HG02938 (cell line): ENCODE results near the gene CDH13.
A peak's percentile ranks its signal among the peaks of the same experiment; 100 is the strongest.

Experiments used
- ATAC-seq: cut with Tn5 transposase; IDR thresholded peaks from one replicate; pipeline ENCODE4 v1.9.1; 2021; ENCODE audit warnings: mild to moderate bottlenecking, moderate library complexity; ENCODE audit not compliant: unreplicated experiment

Gene CDH13

GRCh38 chr16:83312718-83313245 is 686.0 kb downstream of the CDH13 start:
- ATAC-seq = no peak

- ATAC-seq = no peak
Observed at GRCh38 chr16:83315271-83315670, 688.5 kb downstream of the CDH13 start.

GRCh38 chr16:83316458-83316857 is 689.7 kb downstream of the CDH13 start:
- ATAC-seq = no peak

DNA sequence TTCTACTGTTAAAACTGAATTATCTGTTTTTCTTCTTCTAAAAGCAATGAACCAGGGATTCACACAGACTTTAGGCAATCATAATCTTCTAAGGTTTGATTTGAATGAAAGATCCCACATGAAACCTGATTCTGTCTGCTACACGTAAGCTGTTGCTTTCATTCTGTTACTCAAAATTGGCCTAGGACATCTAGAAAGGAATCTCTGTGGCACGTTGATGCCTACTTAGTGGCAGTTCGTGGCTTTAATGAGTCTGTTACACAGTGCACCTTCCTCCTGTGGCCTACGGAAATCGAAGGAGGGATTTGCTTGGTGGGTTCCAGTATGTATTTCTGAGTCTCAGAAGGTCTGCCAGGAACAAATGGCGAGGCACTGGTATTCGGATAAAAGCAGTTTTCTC is 691.6 kb downstream of the CDH13 start:
- no peak for ATAC-seq

GRCh38 chr16:83328936-83329335 is 702.2 kb downstream of the CDH13 start:
- ATAC-seq = no peak

DNA sequence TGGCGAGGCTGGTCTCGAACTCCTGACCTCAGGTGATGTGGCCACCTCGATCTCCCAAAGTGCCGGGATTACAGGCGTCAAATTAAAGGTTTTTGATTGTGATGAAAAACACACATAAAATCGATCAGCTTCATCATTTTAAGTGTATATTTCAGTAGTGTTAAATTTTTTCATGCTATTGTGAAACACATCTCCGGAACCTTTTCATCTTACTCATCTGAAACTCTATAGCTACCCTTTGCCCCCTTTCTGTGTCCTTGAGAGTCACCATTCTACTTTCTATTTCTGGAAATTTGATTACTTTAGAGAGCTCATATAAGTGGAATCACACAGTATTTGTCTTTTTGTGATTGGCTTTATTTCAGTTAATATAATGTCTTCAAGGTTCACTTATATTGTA is 702.7 kb downstream of the CDH13 start:
- no peak for ATAC-seq

- ATAC-seq = no peak
Observed at GRCh38 chr16:83330251-83330650, 703.5 kb downstream of the CDH13 start.

- no peak for ATAC-seq
Observed at GRCh38 chr16:83335076-83335475, 708.3 kb downstream of the CDH13 start.

GRCh38 chr16:83336603-83337002 is 709.8 kb downstream of the CDH13 start:
- no peak for ATAC-seq

DNA sequence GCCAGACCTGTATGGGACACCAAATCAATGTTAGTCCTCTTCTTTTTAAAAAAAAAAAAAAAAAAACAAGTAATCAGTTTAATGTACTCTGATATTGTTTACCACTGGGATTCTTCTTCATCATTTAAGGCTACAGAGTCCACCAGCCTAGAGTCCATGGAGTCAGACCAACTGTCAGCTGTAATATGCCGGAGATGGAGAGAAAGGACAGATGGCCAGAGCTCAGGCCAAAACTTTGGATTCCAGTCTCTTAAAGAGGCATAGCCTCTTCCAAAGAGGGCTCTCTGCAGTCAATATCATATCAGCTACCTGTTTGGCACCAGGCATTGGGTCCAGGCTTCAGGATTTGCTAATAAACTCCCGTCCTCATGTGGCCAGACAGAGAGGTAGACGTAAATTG is 711.4 kb downstream of the CDH13 start:
- ATAC-seq = no peak

- no peak for ATAC-seq
Observed at GRCh38 chr16:83338941-83339340, 712.2 kb downstream of the CDH13 start.

- ATAC-seq = no peak
Observed at GRCh38 chr16:83343935-83344366, 717.2 kb downstream of the CDH13 start.

- no peak for ATAC-seq
Observed at GRCh38 chr16:83345846-83346640, 719.3 kb downstream of the CDH13 start.

- ATAC-seq = no peak
Observed at GRCh38 chr16:83348991-83349390, 722.2 kb downstream of the CDH13 start.

GRCh38 chr16:83350481-83350880 is 723.7 kb downstream of the CDH13 start:
- no peak for ATAC-seq

- no peak for ATAC-seq
Observed at GRCh38 chr16:83351846-83352245, 725.1 kb downstream of the CDH13 start.

- no peak for ATAC-seq
Observed at GRCh38 chr16:83353241-83353640, 726.5 kb downstream of the CDH13 start.

- no peak for ATAC-seq
Observed at GRCh38 chr16:83354015-83354414, 727.2 kb downstream of the CDH13 start.

GRCh38 chr16:83355570-83356218 is 728.9 kb downstream of the CDH13 start:
- ATAC-seq = peak; percentile 22

DNA sequence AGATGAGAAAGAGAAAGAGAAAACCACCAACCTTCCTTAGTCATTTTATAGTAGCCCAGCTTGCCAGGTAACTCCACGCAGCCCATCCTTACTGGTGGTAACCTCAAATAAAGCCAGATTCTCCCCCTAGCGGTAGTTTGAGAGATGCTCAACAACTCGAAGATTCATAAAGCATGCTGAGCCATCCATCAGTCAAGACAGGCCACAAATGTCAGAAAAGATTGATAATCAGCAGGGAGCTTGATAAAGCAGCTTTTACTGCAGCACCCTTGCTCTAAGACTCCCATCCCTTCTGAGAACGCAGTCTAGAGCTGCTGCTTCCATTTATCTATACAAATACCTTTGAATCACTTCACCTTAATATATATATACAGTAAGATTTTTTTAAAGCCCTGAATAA is 729.5 kb downstream of the CDH13 start:
- ATAC-seq = peak; percentile 91

GRCh38 chr16:83356986-83357385 is 730.2 kb downstream of the CDH13 start:
- no peak for ATAC-seq

GRCh38 chr16:83363521-83363920 is 736.8 kb downstream of the CDH13 start:
- no peak for ATAC-seq
